GM10266 (cell line): Measurements from ENCODE around the gene UCN2.

Experiments
- DNase-seq: peaks from one replicate; pipeline ENCODE4 v3.0.0; 2012; ENCODE audit errors: extremely low spot score
- CTCF ChIP-seq: IDR thresholded peaks from 2 replicates; pipeline ENCODE4 v1.5.1; 2012; ENCODE audit warnings: mild to moderate bottlenecking, low read depth; ENCODE audit not compliant: control insufficient read depth, insufficient read depth; ENCODE audit errors: missing control alignments

Gene UCN2

GRCh38 chr3:48575366-48575765, 11.8 kb upstream of the UCN2 start:
- TF ChIP-seq CTCF, result no peak
- DNase-seq, result no peak

DNA sequence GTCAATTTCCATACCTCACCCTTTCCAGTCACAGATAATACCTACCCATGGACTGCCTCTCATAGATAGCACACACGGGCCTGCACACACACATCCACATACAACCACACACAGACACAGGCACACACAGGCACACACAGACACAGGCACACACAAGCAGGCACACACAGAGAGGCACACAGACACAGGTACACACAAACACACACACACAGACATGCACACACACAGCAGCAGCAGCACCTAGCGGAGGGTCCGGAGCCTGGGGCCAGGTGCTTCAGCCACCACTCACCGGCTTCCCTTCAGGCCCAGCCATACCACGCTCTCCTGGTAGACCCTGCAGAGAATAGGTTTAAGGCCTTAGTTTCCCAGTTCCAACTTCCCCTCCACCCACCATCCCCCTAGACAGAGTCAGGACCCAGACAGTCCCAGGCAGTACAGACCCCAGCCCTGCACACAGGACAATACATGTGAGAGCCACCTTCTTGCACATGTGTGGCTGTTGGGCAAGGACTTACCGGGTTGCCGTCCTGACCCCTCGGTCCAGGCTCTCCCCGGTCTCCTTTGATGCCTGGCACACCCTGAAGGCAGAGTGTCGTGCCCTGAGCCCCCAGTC, 10.5 kb upstream of the UCN2 start:
- TF ChIP-seq CTCF, result no peak
- no peak for DNase-seq

GRCh38 chr3:48572517-48572916, 8.9 kb upstream of the UCN2 start:
- no peak for TF ChIP-seq CTCF
- no peak for DNase-seq

GRCh38 chr3:48571938-48572337, 8.4 kb upstream of the UCN2 start:
- no peak for TF ChIP-seq CTCF
- no peak for DNase-seq

DNA sequence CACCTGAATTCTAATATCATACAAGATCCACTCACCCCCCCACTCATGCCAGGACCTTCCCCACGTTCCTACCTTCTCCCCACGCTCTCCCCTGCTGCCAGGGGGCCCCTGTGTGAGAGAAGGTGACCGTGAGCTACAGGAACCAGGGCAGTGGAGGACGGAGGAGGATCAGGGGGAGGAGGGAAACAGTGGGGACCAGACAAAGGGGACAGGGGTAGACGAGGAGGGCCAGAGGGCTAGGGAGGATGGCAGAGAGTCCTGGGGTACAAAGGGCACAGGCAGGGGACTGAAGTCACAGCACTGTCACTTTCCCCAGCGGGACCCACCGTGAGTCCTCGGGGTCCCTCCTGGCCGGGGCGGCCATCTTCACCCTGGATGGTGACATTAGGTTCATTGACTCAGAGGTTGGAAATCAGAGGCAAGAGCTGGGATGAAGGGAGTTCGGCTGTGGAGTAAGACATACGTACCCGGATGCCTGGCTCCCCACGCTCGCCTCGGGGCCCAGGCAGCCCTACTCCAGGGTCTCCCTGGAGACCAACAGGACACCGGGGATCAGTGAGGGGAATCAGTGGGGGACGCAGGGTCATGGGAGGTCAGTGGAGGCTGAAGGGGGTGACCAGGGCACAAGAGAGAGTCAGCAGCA, 6.3 kb upstream of the UCN2 start:
- TF ChIP-seq CTCF, result no peak
- DNase-seq, result no peak

GRCh38 chr3:48569400-48569799, 5.8 kb upstream of the UCN2 start:
- TF ChIP-seq CTCF, result no peak
- no peak for DNase-seq

DNA sequence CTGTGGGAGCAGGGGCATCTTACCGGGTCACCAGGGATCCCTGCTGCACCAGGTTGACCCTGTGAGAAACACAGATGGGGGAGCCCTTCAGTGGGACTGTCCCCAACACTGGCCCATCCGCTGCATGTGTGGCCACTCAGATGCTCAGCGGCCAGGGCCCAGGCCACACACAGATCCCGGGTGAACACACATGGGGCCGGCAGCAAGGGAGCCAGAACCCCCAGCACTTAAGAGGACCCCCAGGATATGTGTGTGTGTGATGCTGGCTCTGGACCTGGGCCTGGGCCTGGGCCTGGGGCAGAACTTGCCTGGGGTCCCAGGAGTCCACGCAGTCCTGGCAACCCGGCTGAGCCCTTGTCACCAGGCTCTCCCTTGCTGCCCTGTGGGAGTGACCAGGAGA, 4.9 kb upstream of the UCN2 start:
- no peak for TF ChIP-seq CTCF
- no peak for DNase-seq
